ENCODE measurements around the gene CD48.

The CD48 gene

DNA sequence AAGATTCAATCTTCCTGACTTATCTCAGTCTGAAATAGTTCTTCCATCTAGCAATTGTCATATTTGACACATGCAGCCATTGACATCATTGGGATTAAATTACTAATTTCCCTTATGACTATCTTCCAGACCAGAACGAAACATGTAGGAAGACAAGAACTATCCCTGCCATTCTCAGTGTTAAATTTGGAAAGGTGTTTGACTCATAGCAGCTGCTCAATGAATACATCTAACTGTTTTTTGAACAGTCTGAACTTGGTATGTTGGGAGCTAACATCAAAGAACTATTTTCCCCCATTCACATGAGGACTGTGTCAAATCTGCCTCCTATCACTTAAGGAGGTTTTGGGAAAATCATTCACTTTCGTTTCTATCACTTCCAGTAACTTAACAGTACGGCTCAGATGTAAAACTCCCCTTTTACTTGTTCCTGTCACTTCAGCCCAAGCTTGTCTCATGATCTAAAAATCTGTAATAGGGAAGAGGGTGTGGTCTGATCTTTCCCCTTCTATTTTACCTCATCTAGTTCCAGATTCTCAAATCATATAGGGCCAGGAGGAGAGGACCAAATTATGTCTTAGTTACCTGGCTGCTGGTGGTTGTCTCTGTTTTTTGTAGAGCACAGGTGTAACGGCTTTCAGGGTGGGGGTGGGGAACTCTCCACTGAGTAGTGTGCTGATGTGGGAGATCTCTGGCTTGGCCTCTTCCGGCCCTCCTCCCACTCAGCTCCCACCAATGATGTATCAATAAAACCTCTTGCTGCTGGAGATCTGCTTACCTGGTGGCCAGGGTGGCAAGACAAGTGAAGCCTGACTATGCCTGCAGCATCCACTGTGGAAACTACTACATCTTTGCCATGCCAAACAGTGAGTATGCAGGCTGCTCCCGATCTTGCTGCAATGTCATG is 38.6 kb downstream of the CD48 start:
- no peak for DNase-seq

DNA sequence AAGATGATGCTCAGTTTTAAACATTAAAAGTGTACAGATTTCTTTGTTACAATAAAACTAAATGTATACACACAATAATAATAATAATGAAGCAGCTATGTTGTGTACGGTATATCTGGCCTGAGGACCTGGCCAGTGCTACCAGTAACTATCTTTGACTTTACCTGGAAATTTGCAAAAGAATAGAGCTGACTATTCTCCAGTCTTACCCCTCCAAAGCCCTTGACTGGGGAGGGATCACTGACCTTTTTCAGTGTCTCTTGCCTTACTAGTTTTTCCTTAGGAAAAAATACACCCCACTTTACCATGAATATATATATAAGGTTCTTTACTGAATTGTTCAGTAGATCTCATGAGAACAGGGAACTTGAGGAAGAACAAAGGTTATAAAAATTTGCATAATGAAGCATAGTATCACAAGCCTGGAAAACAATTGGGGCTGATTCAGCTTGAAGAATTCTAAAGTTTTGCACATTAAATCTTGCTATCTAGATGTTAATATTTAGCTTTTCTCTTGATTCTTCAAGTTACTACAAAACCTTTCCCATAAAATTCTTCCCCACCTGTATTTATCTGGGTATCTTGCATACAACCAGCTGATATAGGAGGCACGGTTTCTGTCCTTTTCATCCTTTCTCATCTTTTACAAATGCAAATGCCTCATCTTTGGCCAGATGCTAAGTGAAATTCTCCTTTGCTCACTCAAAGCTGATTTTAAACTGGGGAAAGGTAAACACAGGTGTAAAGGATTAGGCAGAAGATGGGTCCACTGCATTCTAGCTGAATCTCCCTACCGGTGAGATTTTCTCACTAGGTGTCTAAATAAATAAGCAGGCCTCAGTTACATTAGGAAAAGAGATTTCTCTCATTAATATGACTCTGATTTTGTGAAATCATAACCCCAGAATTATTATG is 39.8 kb downstream of the CD48 start:
- DNase-seq, result no peak

DNA sequence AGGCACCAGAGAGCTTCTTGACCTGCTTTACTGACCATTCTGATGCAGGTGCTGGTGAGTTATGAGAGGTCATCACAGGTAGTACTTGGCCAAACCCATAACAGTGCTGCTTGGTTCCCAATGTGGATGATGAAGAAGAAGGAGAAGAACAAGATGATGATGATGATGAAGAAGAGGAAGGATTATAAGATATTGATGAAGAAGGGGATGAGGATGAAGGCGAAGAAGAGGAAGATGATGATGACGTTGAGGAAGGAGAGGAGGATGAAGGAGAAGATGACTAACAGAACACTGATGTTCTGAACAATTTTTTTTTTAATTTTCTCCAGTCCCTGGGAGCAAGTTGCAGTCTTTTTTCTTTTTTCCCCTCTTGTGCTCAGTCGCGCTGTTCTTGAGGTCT is 40.9 kb downstream of the CD48 start:
- no peak for DNase-seq

DNA sequence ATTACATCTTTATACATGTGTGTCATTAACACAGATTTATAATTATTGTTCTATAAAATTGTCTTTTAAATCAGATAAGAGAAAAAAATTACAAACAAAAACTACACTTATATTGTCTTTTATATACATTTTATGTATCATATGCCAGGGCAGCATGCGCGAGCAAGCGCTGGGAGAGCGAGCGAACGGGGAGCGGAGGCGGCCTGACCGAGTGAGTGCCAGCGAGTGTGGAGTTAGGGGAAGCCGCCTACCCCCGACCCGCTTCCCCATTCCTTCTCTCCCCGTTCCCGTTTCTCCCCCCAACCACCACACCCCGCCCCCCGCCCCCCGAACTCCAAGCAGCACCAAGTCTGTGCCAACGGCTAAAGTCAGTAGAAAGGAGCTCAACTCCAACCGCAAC is 41.8 kb downstream of the CD48 start:
- no peak for DNase-seq

DNA sequence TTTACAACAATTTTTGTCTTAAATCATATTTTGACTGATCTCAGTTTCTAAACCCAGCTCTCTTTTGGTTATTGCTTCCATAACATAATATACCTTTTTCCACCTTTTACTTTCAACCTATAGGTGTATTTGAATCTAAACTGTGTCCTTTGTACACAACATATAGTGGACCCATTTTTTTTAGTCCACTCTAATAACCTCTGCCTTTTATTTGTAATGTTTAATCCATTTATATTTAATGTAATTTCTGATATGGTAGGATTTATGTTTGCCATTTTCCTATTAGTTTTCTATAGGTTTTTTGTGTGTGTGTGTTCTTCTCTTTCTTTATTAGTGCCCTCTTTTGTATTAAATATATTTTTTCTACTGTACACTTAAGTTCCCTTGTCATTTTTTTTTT is 42.3 kb downstream of the CD48 start:
- no peak for DNase-seq

DNA sequence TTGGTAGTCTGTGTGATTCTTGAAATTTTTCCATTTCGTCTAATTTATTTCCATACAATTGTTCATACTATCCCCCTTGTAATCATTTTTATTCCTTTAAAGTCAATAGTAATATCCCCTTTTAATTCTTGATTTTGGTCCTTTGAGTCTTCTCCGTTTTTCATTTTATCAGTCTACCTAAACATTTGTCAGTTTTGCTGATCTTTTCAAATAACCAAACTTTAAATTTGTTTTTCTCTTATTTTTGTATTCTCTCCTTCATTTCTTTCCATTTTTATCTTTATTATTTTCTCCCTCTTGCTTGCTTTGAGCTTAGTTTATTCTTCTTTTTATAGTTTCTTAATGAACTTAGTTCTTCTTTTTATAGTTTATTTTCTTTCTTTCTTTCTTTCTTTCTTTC is 43.7 kb downstream of the CD48 start:
- DNase-seq, result no peak

DNA sequence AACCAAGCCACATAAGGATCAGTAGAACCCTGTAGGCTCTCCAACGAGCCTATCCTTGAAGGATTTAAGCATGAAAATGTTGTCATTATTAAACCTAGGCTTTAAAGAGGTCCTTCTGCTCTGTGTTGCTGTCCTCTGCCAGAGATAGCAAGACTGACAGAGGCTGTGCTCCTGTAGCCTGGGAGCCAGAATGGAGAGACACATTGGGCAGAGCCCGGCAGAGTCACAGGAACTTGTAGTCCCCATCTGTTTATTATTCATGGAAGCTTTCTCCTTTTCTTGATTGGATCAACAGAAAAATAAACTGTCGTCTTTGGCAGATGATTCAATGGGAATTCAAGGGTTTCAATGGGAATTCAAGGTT is 45.6 kb downstream of the CD48 start:
- DNase-seq, result no peak

DNA sequence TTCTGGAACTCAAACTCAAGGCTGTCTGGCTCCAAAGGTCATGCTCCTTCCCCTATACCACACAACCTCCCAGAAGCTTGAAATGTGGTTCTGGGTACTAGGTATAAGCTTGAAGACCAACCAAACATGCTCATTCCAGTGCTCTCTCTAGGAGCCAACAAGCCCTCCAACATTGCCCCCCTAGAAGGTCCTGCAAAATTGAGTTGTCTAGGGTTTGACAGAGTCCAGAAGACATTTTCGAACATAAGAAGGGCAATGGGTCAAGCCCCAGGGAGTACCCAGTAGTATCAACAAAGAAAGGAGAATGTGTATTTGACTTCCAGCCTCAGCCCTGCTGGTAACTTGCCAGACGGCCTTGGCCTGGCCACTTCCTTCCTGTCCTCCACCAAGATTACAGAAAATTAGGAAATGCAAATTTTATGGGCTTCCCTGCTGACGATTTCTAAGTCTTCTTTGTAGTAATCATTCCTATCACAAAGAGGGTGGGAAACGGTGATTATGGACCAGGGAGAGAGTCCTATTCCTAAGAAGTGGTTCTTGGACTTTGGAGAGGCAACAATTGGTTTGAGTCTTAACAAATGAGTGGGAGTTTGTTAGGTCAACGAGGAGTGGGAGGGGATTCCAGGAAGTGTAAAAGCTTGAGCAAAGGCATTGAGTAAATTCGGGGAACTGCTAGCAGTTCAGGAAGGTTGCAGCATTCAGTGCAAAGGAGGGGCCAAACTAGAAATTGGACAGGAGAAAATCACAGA is 46.1 kb downstream of the CD48 start:
- no peak for DNase-seq

DNA sequence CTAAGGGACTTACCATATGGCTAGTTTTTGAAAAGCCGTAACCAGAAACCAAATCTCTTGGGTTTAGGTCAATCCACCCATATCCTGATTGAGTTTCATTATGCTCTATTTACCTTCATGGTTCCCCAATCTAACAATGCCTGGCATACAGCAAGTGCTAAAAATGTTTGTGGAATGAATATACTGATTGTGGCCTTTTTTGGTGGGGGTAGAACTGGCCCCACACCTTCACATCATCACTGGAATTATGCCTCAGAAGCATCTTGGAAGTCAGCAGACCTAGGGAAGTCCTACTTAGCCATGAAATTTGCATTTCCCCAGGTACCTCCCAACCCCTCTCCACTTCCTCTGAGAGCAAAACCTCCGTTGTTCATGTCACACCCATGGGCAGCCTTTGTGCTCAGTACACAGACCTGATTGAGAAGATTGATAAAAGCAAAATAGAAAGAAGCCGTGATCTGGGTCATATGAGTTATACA is 47.0 kb downstream of the CD48 start:
- no peak for DNase-seq

DNA sequence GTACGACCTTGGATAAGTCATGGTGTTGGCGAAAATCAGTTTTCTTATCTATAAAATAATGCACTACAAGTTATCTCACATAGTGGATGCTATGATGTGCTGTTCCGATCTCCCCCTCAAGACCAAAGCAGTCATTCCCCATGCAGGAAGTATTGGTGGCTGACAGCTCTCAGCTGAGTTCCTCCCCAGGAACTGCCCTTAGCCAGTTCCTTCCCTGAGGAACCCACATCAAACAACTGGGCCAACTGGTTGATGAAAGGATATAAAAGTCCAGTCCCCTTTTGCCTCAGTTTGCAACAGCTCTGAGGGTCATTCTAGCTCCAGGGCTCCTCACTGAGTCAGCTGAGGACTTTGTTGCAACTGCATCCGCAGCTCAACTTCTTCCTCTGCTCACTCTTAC is 48.7 kb downstream of the CD48 start:
- no peak for DNase-seq

DNA sequence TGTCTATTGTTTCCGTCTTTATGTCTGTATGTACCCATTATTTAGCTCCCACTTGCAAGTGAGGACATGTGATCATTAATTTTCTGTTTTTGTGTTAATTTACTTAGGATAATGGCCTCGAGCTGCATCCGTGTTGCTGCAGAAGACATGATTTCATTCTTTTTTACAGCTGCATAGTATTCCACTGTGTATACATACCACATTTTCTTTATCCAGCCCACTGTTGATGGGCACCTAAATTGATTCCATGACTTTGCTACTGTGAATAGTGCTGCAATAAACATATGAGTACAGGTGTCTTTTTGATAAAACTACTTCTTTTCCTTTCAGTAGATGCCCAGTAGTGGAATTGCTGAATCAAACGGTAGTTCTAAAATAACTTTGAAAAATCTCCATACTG is 52.1 kb downstream of the CD48 start:
- no peak for DNase-seq

DNA sequence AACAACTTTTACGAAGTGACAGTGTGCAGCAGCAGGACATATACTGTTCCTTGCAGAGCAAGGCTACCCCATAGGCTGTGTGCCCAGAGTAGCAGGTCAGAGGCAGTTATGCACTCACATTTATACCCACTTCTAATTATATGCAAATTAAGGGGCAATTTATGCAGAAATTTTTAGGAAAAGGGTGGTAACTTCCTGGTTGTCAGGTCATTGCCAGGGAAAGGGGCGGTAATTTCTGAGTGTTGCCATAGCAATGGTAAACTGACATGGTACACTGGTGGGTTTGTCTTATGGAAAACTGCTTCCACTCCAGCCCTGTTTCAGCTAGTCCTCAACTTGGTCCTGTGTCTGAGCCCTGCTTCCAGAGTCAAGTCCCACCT is 52.8 kb downstream of the CD48 start:
- no peak for DNase-seq

DNA sequence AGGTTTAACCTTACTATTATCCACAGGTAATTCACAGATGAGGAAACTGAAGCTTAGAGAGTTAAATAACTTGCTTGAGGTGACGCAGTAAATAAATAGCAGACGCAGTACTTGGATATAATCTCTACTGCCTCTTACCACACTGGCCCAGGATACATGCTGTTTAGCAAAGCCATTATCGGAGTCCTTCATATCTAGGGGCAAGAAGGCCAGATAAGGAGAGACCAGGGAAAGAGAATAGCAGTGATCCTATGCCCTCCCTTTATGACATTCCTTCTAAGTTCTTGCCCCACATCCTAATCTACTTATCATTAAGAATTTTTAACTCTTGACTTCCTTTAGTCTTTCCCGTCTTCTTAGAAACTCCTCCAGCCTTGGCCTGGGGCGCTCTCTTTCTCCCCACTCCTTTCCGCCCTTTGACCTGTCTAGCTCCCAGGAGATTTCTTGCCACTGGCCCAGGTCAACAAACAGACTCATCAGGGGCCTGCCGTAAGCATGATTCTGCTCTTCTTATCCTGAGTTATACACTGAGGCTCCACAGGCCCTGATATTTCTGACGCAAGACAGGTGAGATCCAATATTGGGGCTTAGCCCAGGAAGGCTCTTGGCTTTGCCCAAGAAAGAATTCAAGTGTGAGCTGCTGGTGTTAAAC is 53.3 kb downstream of the CD48 start:
- no peak for DNase-seq

DNA sequence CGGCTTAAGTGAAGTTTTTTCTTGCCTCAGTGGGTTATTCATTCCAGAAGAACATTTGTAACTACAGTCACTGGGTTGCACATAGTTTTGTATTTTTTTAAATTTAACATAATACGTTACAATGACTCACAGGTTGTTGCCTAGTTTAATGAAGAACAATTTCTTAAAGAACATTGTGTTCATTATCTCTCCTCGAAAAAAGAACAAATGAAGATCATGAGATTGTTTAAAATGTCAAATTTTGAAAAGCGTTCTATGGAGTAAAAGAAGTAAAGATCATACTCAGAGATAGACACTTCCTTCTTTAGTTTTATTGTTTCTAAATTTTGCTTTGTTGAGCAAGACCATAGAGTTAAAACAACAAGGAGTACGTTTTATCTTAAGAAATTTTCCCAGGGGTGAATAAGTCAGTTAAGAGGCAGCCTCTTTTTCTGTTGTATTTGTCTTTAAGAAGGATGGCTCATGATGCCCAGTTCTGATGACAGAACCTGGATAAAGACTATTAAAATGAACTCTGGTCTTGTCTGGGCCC is 54.3 kb downstream of the CD48 start:
- no peak for DNase-seq

DNA sequence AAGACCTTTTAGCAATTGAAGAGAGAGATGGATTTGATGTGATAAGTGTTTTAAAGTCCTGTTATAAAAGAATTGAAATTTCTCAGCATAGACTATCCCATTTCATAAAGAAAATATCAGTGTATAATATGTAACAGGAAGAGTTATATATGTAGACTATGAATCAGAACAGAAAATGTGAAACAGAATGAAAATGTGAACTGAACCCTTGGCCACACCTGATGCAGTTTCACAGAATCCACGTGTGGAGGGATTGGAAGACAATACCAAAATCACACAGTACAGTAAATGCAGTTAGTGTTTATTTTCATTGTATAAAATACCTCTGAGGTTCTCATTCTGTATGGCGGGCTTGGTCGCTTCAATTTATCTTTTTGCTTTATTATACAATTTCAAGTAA is 54.9 kb downstream of the CD48 start:
- DNase-seq, result no peak

DNA sequence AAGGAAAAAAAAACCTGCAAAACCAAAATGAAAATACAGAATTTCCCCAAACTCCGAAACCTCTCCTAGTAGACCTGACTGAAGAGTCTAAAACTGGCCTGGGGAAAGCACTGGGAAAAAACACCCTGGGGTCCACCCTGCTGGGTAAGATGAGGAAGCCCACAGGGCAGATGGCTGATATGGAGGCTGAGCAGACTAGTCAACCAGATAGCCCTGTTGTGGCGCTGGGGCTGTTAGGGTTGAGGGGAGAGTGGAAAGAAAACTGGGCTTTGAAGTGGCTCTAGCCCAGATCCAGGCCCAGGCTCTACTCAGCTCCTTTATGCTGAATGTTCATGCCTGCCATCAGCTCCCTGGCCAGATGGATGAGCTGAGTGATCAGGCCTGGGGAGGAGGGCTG is 58.0 kb downstream of the CD48 start:
- DNase-seq, result no peak

DNA sequence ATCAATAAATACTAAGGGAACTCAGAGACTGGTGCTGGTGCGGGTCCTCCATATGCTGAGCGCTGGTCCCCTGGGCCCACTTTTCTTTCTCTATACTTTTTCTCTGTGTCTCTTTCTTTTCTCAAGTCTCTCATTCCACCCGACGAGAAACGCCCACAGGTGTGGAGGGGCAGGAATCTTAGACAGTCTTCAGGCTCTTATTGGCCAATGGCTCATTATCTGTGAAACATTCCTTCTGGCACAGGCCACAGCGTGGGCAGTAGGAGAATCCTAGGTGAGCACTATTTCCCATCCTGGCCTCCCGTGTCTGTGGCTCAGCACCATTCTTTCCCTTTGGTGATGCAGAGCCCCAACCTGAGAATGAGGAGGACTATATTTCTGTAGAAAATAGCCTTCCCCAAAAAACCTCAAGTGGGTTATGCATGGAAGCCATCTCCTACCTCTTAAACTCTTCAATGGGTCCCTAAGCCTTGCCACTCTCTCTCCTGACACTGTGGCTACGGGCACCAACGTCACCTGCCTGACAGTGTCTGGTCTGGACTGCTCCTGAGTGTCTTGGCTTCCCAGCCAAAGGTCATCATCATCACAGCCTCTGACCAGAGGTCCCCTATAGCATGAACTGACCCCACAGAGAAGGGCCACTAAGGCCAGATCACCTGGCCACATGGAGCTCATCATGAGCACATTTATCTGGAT is 58.5 kb downstream of the CD48 start:
- DNase-seq, result no peak

DNA sequence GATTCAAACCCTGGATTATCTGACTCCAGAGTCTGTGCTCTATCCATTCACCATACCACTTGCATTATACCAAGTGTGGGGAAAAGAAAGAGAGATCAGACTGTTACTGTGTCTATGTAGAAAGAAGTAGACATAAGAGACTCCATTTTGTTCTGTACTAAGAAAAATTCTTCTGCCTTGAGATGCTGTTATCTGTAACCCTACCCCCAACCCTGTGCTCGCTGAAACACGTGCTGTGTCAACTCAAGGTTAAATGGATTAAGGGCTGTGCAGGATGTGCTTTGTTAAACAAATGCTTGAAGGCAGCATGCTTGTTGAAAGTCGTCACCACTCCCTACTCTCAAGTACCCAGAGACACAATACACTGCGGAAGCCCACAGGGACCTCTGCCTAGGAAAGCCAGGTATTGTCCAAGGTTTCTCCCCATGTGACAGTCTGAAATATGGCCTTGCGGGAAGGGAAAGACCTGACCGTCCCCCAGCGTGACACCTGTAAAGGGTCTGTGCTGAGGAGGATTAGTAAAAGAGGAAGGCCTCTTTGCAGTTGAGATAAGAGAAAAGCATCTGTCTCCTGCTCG is 59.5 kb downstream of the CD48 start:
- peak; percentile 89 for DNase-seq

DNA sequence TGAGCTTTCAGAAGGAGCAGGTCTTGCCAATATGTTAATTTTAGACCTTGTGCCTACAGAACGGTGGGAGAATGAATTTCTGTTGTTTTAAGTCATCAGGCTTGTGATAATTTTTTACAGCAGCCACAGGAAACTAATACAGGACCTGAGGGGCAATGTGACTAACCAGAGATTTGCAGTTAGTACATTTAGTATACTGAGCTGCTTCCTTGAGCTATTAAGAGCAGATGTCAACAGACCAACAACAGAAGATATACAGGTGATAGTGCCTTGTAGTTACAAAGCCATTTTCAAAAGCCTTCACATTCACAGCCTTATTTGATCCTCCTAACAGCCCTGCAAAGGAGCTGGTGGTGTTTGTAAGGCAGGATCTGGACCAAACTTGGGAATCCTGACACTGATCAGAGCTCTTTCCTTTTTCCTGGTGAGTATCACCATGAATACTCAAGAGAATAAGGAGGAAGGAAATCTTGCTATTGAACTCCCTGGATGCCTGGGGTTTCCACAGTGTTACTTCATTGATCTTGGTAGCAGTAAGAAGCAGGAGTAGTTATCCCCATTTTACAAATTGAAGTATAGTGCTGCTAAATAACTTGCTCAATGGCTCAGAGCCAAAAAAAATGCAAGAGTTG is 60.1 kb downstream of the CD48 start:
- DNase-seq, result no peak

DNA sequence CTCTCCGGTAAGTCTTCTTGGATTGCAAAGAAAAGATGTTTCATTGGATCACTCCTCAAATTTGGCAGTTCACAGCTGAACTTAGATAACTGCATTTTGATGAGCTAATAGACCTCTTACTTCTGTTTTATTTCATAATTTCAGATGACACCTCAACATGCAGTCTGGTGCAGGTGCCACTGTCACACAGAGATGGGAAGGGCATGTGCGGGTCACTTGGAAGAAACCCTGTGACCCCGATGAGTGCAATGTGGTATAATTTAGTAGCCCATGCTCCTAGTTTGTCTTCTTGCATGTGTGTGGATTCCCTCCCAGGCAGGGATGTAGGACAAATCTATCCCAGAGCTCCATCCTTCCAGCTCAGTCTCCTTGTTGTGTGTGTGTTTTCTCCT is 64.3 kb downstream of the CD48 start:
- no peak for DNase-seq

Measured in islet precursor cell (in vitro differentiated cells).